NCI-H226 (cell line): Measurements from ENCODE around the gene MAPKAP1.

Experiments used
- DNase-seq: peaks from one replicate; pipeline ENCODE4 v3.0.0-alpha.2; 2015

Gene MAPKAP1

DNA sequence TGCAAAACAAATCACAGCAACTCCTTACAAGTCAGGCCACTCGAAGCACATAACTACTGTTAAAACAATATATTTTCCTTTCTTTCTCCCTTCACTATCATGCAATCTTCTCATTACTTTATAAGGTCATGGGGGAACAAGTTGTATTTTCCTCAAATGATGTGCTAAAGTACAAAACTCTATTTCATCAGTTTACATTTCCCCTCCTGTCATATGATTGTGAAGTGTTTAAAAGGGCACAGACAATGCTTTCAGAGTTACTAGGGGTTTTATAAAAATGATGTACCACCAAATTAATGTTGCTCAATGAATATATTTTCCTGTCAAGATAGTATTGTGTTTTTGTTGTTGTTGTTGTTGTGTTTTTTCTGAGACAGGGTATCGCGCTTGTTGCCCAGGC is 34.1 kb downstream of the MAPKAP1 start:
- no peak for DNase-seq

- peak; percentile 84 for DNase-seq
These were observed 43.9 kb downstream of the MAPKAP1 start for GRCh38 chr9:125663127-125663526.

DNA sequence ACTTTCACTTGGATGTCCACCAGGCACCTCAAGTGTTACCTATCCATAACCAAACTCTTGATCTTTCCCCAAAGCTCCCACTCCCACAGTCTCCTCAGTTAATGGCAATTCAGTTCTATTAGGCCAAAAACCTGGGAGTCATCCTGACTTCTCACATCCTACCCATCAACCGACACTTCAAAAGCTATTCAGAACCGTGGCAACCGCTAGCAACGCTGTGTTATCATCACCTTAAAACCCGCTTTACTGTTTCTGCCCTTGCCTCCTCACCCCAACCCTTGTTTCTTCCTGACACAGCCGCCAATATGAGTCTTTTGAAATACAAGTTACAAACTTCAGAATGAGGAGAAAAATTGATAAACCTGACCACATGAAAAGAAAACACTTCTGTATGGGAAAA is 46.5 kb downstream of the MAPKAP1 start:
- DNase-seq, result no peak

DNA sequence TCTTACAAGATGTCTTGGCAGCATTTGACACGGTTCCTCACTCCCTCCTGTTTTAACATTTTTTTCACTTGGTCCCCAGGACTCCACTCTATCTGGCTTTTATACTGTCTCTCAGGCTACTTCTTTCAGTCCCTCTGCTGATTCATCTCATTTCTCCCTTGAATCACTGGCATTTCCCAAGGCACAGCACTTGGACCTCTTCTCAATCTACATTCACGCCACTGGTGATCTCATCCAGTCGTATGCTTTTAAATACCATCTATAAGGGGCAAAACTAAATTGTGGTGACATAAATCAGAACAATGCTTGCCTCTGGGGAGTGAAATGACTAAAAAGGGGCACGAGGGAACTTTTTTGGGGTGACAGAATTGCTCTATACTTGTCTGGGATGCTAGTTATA is 47.1 kb downstream of the MAPKAP1 start:
- peak; percentile 65 for DNase-seq

GRCh38 chr9:125659201-125659840 is 47.7 kb downstream of the MAPKAP1 start:
- no peak for DNase-seq

GRCh38 chr9:125656560-125656959 is 50.4 kb downstream of the MAPKAP1 start:
- DNase-seq, result no peak

GRCh38 chr9:125655691-125656410 is 51.2 kb downstream of the MAPKAP1 start:
- DNase-seq, result peak; percentile 32

DNA sequence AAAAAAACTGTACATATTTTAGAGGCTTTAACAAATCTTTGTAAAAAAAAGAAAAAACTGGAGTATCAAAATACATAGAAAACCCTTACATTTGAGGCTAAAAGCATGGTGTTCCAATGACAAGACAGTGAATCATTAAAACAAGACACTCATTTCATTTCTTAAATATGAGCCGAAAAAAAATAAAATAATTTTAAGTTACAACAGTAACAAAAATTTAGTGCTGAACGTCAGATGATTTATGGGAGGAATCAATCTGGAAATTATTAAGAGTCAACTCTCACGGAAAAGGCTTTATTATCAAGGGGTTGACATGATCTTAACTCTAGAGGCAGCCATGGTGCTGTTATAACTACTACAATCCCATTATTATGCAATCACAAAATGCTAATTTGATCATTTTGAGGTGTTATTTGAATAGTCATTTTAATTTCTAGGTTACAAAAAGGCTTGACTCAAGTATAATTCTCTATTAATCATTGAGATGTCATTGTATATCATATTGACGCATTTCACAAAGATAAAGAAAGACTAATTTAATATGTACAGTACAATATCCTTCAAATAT is 51.9 kb downstream of the MAPKAP1 start:
- DNase-seq, result no peak

DNA sequence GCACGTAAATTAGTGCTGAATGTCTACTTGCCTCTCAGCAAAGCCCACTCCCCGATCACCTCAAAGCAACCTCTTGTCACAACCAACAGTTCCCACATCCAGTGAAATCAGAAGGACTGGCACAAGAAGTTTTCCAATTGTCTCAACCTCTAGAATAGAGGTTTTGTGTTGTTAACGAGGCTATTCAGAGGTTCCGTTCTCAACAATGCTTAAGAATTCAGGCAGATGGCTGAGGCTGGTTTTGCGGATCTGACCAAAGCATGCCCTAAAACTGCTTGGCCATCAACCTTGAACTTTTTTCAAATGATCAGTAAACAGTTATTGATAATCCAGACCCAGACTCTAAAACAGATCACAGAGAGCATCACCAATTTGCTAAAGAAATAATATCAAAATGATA is 52.9 kb downstream of the MAPKAP1 start:
- no peak for DNase-seq

DNA sequence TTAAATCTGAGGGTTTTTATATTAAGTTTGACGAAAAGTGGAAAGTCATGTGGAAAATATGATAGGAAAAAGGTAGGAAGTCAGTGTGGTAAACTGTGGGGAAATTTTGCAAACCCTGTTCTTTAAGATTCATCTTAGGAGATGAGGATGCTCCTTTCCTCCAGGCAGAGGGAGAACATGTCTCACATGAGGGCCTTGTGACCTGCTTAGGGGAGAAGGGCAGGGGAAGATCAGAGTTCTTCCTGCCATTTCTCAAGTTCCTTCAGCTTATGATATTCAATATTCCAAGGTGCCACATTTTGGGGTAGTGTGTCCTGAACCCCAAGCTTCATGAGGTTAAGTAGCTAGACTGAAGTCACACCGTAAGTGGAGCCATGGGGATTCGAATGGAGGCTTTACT is 53.7 kb downstream of the MAPKAP1 start:
- DNase-seq, result no peak

DNA sequence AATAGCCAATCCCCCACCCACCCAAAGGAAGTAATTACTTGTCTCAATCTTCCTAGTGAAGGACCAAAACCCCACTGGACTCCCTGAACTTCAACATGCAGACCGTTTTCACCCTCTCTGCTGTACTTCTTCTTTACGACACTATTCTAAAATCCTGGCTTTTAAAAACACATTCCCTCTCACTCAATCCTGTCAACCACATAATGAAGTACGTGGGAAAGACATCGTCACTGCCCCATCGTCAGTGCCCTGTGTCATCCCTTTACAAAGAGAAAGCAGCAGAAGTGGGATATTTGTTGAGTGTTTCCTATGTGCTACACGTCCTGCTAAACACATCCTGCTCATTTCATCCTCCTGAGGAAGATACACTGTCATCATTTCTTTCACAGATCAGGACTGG is 54.2 kb downstream of the MAPKAP1 start:
- DNase-seq, result no peak

DNA sequence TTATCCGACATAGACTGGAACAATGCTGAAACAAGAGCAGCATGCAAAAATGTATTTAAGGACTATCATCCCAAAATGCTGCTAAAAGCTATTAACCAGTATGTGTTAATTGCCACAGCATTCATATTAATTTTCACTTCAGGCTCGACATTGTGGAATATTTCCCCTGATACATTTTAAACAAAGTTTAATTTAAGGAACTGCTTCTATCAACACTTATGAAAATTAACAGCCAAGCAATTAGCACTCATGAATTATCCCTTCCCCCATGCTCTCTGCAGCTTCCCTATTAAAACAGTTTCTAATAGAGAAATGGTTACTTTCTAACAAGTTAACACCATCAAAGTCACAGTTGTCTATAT is 54.8 kb downstream of the MAPKAP1 start:
- DNase-seq, result no peak

- no peak for DNase-seq
These were observed 55.3 kb downstream of the MAPKAP1 start for GRCh38 chr9:125651576-125652232.

- DNase-seq, result peak; percentile 34
These were observed 56.7 kb downstream of the MAPKAP1 start for GRCh38 chr9:125650271-125650737.

DNA sequence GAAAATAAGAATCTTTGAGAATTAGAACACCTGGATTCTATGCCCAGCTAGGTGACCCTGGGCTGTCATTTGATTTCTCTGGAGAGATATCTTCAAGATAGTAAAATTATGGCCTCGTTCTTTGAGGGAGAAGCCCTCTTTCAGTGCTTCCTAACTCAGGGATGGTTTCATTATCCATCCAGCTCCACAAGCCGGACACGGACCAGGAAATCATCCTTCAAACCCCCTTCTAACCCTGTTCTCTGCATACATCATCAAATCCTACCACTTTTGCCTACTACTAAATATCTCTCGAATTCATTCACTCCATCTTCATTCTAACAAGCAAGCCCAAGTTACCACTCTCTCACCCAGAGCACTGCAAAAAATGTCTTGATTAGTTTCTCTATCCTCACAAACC is 57.2 kb downstream of the MAPKAP1 start:
- no peak for DNase-seq

DNA sequence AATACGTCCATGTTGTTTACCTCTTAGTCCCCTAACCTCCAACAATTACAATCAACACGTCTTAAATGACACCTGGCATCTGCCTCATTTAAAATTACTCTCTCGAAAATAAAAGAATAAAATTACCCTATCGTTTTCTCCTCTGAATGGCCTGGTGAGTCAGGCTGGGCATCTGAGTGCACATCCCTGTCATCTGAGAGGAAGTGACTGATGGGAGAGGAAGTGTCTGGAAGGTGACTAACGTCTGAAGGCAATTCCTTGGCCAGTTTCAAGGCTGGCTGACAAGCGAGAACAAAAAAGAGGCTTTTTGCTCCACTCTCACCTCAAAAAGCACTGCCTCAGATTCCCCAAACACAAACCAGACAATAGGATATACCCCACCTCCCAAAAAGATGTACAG is 57.7 kb downstream of the MAPKAP1 start:
- DNase-seq, result peak; percentile 83

DNA sequence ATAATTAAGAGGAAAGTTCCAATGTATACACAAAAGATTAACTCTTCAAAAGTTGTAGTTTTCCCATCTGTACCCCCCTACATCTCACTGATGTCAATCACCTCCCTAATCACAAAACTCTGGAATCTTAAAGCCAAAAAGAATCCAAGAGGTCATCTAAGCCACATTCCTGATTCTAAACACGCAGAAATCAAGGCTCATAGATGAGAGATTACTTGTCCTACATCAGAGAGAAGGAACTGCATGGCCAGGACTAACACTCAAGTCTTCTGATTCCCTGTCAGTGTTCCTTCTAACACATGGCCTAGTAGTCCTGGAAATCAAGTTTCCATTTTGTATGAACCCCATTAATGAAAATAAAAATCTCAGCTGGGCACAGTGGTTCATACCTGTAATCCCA is 58.7 kb downstream of the MAPKAP1 start:
- DNase-seq, result peak; percentile 66

GRCh38 chr9:125646621-125647100 is 60.3 kb downstream of the MAPKAP1 start:
- DNase-seq, result no peak

DNA sequence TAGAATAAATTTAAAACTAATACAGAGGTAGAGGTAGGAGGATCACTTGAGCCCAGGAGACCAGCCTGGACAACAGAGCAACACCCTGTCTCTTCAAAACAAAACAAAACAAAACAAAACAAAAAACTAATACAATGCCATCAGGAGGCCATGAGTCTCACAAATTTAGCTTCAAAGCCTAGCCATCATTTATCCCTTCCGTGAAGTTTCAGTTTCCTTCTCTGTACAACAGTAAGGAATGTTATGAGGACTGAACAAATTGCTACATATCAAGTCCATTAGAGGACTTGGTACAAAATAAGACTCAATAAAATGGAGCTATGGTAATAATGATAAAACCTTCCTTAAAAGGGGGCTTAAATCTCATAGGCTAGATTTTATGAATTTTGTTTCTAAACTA is 60.8 kb downstream of the MAPKAP1 start:
- no peak for DNase-seq

- no peak for DNase-seq
These were observed 62.0 kb downstream of the MAPKAP1 start for GRCh38 chr9:125644819-125645507.

DNA sequence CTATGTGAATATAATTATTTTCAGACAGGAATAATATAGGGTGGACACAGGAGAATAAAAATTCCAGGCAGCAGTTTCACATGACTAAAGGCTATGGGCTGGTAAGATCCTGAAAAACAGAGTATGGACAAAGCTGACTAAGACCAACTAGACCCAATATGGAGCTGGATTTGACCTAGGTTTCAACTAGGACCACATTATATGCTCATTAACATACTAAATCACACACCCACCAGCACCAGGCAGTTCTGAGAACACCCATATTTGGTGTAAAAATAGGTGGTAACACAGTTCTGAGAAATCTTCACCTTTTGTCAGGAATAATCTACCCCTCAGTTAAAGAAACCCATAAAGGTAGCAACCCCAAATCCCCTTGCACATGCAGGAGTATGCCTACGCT is 64.7 kb downstream of the MAPKAP1 start:
- DNase-seq, result no peak

DNA sequence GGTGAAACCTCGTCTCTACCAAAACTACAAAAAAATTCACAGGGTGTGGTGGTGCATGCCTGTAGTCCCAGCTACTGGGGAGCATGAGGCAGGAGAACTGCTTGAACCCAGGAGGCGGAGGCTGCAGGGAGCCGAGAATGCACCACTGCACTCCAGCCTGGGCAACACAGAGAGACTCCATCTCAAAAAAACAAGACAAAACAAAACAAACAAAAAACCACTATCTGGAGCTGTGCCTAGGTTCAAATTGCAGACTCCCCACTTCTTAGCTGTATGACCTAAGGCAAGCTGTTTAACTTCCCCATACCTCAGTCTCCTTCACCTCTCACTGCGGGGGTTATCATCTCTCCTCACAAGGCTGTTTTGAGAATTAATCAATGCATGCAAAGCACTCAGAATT is 68.0 kb downstream of the MAPKAP1 start:
- DNase-seq, result no peak
